ENCODE results near the gene NRG3. TPM values are rescaled to one million over a fixed set of nuclear protein-coding genes. Genes with fewer than 3 reads are reported as not detected.

The NRG3 gene
- under 0.01 TPM in 1 of 2 replicates, not detected in the other for total RNA-seq

DNA sequence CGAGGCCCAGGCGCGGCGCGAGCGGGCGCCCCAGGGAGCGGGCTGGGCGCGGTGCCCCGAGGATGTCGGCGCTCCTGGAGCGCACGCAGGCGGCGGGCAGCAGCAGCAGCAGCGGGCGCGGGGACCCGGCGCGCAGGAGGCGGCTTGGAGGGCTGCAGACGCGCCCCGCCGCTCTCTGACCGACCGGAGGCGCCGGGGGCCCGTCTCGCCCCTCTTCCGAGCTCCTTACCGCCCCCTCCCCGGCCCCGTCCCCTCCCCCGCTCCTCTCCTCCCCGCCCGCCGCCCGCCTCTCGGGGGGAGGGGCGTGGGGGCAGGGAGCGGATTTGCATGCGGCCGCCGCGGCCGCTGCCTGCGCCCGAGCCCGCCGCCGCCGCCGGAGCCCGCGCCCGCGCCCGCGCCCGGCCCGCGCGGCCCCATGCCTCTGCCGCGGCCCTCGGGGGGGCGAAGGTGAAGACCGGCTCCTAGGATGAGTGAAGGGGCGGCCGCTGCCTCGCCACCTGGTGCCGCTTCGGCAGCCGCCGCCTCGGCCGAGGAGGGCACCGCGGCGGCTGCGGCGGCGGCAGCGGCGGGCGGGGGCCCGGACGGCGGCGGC is at the start of gene NRG3:
Gene NRG3, plus strand, starts transcription at position 320 of the 592 bp plus-strand sequence.

Measured in uterine smooth muscle cell (primary cell).